Breast epithelium (tissue), 3 donors: ENCODE data around the gene CD14.

ENCODE experiments used
- CTCF ChIP-seq, 3 donors: fragments of 450-650 bp; IDR thresholded peaks; one replicate each; pipeline ENCODE4 v1.5.1; 2016 to 2017; ENCODE audit warnings: antibody characterized with exemption in 3 of 3, mild to moderate bottlenecking in 3 of 3, moderate library complexity in 3 of 3
- POLR2A ChIP-seq: fragments of 450-650 bp; IDR thresholded peaks from one replicate; pipeline ENCODE4 v1.6.1; 2016; ENCODE audit warnings: antibody characterized with exemption, mild to moderate bottlenecking, moderate library complexity
- POLR2AphosphoS5 ChIP-seq, 3 donors: sonication (generic); formaldehyde crosslinking; IDR thresholded peaks; one replicate each; pipeline ENCODE4 v1.6.1; 2017; ENCODE audit warnings: antibody characterized with exemption in 3 of 3

GRCh38 chr5:140590861-140591260 is 42.1 kb downstream of the CD14 start:
- TF ChIP-seq CTCF (IDR thresholded peaks at IDR 0.05) (no peak), POLR2AphosphoS5 (IDR thresholded peaks at IDR 0.05) (no peak), POLR2A (no peak)
